Right atrium auricular region (tissue), 2 donors: Measurements from ENCODE around the gene CACNG4. TPM values are rescaled to one million over a fixed set of nuclear protein-coding genes. Genes with fewer than 3 reads are reported as not detected.

ENCODE experiments used
- DNase-seq: peaks from one replicate; pipeline ENCODE4 v3.0.0-alpha.2; 2019; ENCODE audit warnings: low spot score
- H3K27ac ChIP-seq, 2 donors: fragments of 200-600 bp; sonication (generic); 1 replicate in 1 of 2; 2 replicates in 1 of 2; pipeline ENCODE4 v1.5.1; 2016 to 2019
- H3K27me3 ChIP-seq, 2 donors: fragments of 200-600 bp; sonication (generic); one replicate each; pipeline versions ENCODE4 v1.5.1 to v1.6.0; 2017 to 2019
- H3K36me3 ChIP-seq: fragments of 200-600 bp; sonication (generic); one replicate; pipeline ENCODE4 v1.5.1; 2016
- H3K4me1 ChIP-seq, 2 donors: fragments of 200-600 bp; sonication (generic); one replicate each; pipeline versions ENCODE4 v1.5.1 to v1.6.0; 2017 to 2019
- H3K4me3 ChIP-seq, 2 donors: fragments of 200-600 bp; sonication (generic); 1 replicate in 1 of 2; 2 replicates in 1 of 2; pipeline ENCODE4 v1.5.1; 2017 to 2019; ENCODE audit warnings: mild to moderate bottlenecking in 1 of 2, moderate library complexity in 1 of 2
- H3K9me3 ChIP-seq, 2 donors: fragments of 200-600 bp; sonication (generic); one replicate each; pipeline ENCODE4 v1.5.1; 2019
- CTCF ChIP-seq, 2 donors: fragments of 200-600 bp; sonication (generic); IDR thresholded peaks; one replicate each; pipeline ENCODE4 v1.5.1; 2019; ENCODE audit warnings: antibody characterized with exemption in 2 of 2
- total RNA-seq, 2 donors: library from RNA; depleted of rRNA; stranded (reverse); fragments of >200 nt; gene quantifications; one replicate each; pipeline ENCODE4 v1.1.0, GENCODE V29; 2016

CACNG4 gene
- total RNA-seq, 2 donors from 2014 or later, result 0.63 to 1.9 TPM

- Histone ChIP-seq H3K27ac (no peak overlapping the region), H3K4me3 (no peak overlapping the region), H3K36me3 (no peaks in the 10 kb centered on the region), H3K27me3 (no peaks in the 10 kb centered on the region), H3K4me1 (no peaks in the 10 kb centered on the region), H3K9me3 (no peaks in the 10 kb centered on the region)
- no peak for DNase-seq
- no peak for TF ChIP-seq CTCF (IDR thresholded peaks at IDR 0.05)
Measured at GRCh38 chr17:66984730-66985129, 20.2 kb downstream of the CACNG4 start.

DNA sequence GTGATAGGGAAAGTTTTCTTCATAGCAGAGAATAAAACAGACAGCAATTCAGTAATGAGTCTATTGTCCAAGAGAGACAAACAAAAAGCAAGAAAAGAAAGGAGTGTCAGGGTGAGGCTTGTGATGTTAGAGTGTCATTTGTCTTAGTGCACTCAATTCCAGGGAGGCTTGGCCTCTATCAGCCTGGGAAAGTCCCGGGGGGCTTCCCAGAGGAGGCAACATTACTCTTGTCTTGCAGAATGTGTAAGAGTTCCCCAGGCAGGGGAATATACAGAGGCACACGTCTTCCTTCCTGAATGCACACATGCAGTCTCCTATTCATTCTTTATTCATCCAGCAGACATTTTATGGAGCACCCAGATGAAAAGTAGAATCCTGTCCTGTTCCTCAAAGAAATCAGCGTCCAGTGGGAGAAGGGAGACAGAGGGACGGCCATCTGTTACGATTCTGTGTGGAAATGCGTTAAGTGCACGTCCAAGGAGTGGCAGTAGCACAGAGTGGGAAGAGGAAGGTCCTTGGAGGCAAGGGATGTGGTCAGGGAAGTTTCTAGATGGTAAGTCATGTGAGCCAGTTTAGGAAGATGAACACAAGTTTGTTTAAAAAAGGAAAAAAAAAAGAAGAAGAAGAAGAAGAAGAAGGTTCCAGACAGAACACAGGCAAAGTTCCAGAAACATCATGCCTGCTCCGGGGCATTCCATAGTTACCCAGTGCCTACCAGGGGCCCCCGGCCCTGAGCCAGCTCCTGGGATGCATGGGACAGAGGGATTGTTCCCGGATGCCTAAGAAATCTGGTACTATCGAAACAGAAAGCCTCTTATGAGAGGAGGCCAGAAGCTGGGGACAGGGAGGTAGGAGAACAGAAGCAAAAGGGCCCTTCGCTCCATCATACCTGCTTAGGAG is 21.1 kb downstream of the CACNG4 start:
- no peak overlapping the region for H3K27ac ChIP-seq
- H3K9me3 ChIP-seq, result no peaks in the 10 kb centered on the region
- no peaks in the 10 kb centered on the region for H3K4me1 ChIP-seq
- H3K27me3 ChIP-seq, result no peaks in the 10 kb centered on the region
- H3K4me3 ChIP-seq, result no peak overlapping the region
- no peak for TF ChIP-seq CTCF (IDR thresholded peaks at IDR 0.05)
- no peak for DNase-seq
- no peaks in the 10 kb centered on the region for H3K36me3 ChIP-seq

GRCh38 chr17:66986659-66987058 is 22.2 kb downstream of the CACNG4 start:
- Histone ChIP-seq H3K4me3 (no peak overlapping the region), H3K4me1 (no peaks in the 10 kb centered on the region), H3K27ac (no peak overlapping the region), H3K9me3 (no peaks in the 10 kb centered on the region), H3K27me3 (no peaks in the 10 kb centered on the region), H3K36me3 (no peaks in the 10 kb centered on the region)
- DNase-seq, result no peak
- no peak for TF ChIP-seq CTCF (IDR thresholded peaks at IDR 0.05)

DNA sequence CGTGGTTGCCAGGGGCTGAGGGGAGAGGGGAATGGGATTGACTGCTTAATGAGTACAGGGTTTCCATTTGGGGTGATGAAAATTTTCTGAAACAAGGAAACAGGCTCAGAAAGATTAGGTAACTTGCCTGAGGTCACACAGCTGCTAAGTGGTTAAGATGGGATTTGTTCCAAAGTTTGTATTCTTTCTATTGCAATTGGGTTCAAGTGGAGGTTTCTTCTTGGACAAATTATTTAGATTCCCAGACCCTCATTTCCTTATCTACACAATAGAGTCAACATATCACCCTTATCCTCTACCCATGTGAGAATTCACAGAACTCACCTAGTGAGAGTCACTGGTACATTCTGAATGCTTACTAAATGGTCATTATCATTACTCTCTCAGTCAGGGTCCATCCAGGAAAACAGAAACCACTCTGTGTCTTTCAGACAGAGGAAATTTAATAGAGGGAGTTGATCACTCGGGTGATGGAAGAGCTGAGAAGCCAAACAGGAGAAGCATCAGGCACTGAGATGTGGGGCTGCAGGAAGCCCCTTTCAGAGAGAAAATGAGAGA is 22.6 kb downstream of the CACNG4 start:
- H3K4me3 ChIP-seq, result no peak overlapping the region
- H3K9me3 ChIP-seq, result no peaks in the 10 kb centered on the region
- H3K27ac ChIP-seq, result no peak overlapping the region
- TF ChIP-seq CTCF (IDR thresholded peaks at IDR 0.05), result no peak
- H3K36me3 ChIP-seq, result no peaks in the 10 kb centered on the region
- no peaks in the 10 kb centered on the region for H3K27me3 ChIP-seq
- H3K4me1 ChIP-seq, result no peaks in the 10 kb centered on the region
- no peak for DNase-seq

DNA sequence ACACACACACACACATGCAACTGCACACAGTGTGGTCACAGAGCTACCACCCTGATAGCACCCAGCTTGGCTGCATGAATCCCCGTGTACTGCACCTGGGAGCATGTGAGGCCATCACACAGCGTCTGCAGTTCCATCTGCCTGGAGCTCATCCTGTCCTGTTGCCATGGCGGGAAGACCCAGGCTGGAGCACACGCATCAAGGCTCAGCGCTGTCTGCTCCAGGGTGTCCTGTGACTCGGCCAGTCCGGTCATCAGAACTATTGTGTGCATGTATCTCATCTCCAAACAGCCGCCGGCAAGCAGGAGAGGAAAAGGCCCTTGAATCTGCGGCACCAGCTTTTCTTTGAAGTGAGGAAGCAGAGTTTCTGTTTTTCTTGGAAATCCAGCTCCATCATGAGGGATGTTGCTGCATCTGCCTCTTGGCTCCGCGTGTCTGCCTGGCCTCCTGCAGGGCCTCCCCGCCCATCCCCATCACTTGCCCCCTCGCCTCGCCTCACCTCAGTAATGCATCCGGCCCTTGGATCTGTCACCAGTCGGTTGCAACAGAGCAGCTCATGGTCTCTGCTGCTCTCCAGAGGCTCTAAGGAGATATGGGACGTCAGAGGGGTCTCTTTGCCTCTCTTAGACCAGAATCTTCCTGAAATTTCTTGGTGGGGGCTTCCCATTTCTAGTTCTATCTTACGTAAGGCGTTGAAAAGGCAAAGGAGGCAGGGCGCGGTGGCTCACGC is 23.7 kb downstream of the CACNG4 start:
- no peak for TF ChIP-seq CTCF (IDR thresholded peaks at IDR 0.05)
- Histone ChIP-seq H3K27me3 (no peaks in the 10 kb centered on the region), H3K27ac (no peak overlapping the region), H3K36me3 (no peaks in the 10 kb centered on the region), H3K4me3 (no peak overlapping the region), H3K4me1 (no peaks in the 10 kb centered on the region), H3K9me3 (no peaks in the 10 kb centered on the region)
- no peak for DNase-seq
